Transverse colon (tissue), 4 donors: ENCODE results near the gene FAM135A. TPM values are rescaled to one million over a fixed set of nuclear protein-coding genes. Genes with fewer than 3 reads are reported as not detected.

Source experiments
- DNase-seq: peaks from one replicate; pipeline ENCODE4 v3.0.0-alpha.2; 2019
- H3K27ac ChIP-seq, 4 donors: fragments of 200-600 bp; sonication (generic); 2 replicates each; pipeline ENCODE4 v1.5.1; 2016 to 2018; ENCODE audit warnings: inconsistent platforms in 4 of 4
- H3K27me3 ChIP-seq: fragments of 200-600 bp; sonication (generic); 2 replicates; pipeline ENCODE4 v1.5.1; 2017; ENCODE audit warnings: inconsistent platforms
- H3K36me3 ChIP-seq, 4 donors: fragments of 200-600 bp; sonication (generic); 2 replicates each; pipeline ENCODE4 v1.5.1; 2017 to 2019; ENCODE audit warnings: inconsistent platforms in 4 of 4
- H3K4me1 ChIP-seq, 4 donors: fragments of 200-600 bp; sonication (generic); 2 replicates each; pipeline ENCODE4 v1.5.1; 2017 to 2020; ENCODE audit warnings: inconsistent platforms in 4 of 4
- H3K4me3 ChIP-seq, 4 donors: fragments of 200-600 bp; sonication (generic); 1 replicate in 1 of 4; 2 replicates in 3 of 4; pipeline versions ENCODE4 v1.5.1 to v1.6.1; 2017 to 2019; ENCODE audit warnings: inconsistent platforms in 4 of 4
- H3K9me3 ChIP-seq, 2 donors: fragments of 200-600 bp; sonication (generic); 2 replicates each; pipeline ENCODE4 v1.5.1; 2017 to 2019; ENCODE audit warnings: inconsistent platforms in 2 of 2
- EP300 ChIP-seq: sonication (generic); formaldehyde crosslinking; IDR thresholded peaks from one replicate; pipeline ENCODE4 v1.6.1; 2017; ENCODE audit warnings: antibody characterized with exemption, low read depth
- POLR2A ChIP-seq: fragments of 450-650 bp; IDR thresholded peaks from one replicate; pipeline ENCODE4 v1.6.1; 2016; ENCODE audit warnings: antibody characterized with exemption, mild to moderate bottlenecking, moderate library complexity
- POLR2AphosphoS5 ChIP-seq, 3 donors: sonication (generic); formaldehyde crosslinking; IDR thresholded peaks; one replicate each; pipeline ENCODE4 v1.6.1; 2016; ENCODE audit warnings: antibody characterized with exemption in 3 of 3
- WGBS, 2 donors: methylation state at CpG; one replicate each; pipeline ENCODE4 v1.1.5; 2018; ENCODE audit warnings: low coverage in 1 of 2; 5-methylcytosine and 5-hydroxymethylcytosine counted together
- in situ Hi-C, 4 donors: fragments of 200-750 bp; cut with MboI; loops; one replicate each; pipeline versions ENCODE4 v1.15.0 to v1.15.1; 2017; ENCODE audit warnings: low sequenced_read_pairs in 3 of 4, low pct_ligation_motif_present in 1 of 4, low pct_unique_long_range_greater_than_20kb in 1 of 4
- intact Hi-C: fragments of 100-400 bp; cut with DNase I; formaldehyde crosslinking; loops from one replicate; pipeline ENCODE4 v1.15.1; 2023; ENCODE audit warnings: low total_unique reads
- total RNA-seq, 4 donors: library from RNA; depleted of rRNA; stranded (reverse); fragments of >200 nt; gene quantifications; one replicate each; pipeline ENCODE4 v1.1.0, GENCODE V29; 2016
- TF ChIP-seq, protein P1 (sequence below), 5 experiments: fragments of 200-600 bp in 3 of 5; fragments of 450-650 bp in 2 of 5; sonication (generic) in 3 of 5; IDR thresholded peaks; 1 replicate in 2 of 5; 2 replicates in 3 of 5; pipeline ENCODE4 v1.5.1; 2016 to 2017; ENCODE audit warnings: antibody characterized with exemption in 5 of 5, inconsistent platforms in 3 of 5, mild to moderate bottlenecking in 2 of 5, moderate library complexity in 1 of 5

FAM135A gene
- total RNA-seq, 4 donors from 2014 or later: 38.9 to 115 (median 65.7) TPM

DNA sequence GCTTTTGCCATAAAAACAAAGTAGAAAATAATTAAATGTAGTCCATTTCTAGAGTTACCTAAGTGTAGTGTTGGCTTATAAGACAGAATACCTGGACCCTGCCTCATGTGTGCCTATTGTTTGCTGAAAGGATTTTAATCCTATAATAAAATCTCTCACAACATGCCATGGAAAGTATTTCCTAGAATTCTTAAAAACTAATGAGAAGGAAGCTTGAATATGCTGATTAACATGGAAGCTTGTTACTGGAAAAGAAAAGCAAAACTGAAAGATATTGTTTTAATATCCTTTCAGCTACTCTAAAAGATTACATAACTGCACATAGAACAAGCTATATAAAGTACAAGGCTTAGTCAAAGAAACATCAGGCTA, 18.0 kb upstream of the FAM135A start:
- no peak for DNase-seq
- Histone ChIP-seq H3K9me3 (no peaks in the 10 kb centered on the region), H3K4me1 (peaks cover 0 to 60% (median 37%) of the 10 kb centered on the region in 4 donors), H3K27ac (no peak overlapping the region), H3K4me3 (no peak overlapping the region), H3K27me3 (no peaks in the 10 kb centered on the region), H3K36me3 (no peaks in the 10 kb centered on the region)
- intact Hi-C loops: no loop called here
- in situ Hi-C loops: no loop called here
- TF ChIP-seq EP300 (no peak), POLR2AphosphoS5 (IDR thresholded peaks at IDR 0.05) (no peak), POLR2A (no peak)
- TF ChIP-seq, protein P1, sequence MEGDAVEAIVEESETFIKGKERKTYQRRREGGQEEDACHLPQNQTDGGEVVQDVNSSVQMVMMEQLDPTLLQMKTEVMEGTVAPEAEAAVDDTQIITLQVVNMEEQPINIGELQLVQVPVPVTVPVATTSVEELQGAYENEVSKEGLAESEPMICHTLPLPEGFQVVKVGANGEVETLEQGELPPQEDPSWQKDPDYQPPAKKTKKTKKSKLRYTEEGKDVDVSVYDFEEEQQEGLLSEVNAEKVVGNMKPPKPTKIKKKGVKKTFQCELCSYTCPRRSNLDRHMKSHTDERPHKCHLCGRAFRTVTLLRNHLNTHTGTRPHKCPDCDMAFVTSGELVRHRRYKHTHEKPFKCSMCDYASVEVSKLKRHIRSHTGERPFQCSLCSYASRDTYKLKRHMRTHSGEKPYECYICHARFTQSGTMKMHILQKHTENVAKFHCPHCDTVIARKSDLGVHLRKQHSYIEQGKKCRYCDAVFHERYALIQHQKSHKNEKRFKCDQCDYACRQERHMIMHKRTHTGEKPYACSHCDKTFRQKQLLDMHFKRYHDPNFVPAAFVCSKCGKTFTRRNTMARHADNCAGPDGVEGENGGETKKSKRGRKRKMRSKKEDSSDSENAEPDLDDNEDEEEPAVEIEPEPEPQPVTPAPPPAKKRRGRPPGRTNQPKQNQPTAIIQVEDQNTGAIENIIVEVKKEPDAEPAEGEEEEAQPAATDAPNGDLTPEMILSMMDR (IDR thresholded peaks at IDR 0.05): no peak

DNA sequence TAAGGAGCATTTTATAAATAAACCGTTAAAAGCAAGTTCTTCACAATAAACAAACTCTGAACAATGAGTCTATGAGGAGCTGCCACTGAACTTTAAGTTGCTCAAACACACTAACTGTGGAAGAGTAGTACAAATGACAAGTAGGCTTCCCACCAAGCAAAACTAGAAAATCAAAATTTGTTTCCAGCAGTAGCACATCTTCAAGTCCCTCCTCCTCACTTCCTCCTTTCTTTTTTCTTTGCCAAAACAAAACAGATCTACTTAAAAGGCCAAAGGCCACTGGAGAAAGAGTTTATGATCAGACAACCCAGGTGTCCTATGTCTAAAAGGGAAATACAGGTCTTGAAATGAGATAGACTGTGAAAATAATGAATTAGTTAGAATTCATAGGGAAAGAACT, 17.1 kb upstream of the FAM135A start:
- H3K4me1 ChIP-seq: peaks cover 0 to 62% (median 38%) of the 10 kb centered on the region in 4 donors
- H3K27me3 ChIP-seq: no peaks in the 10 kb centered on the region
- H3K36me3 ChIP-seq: no peaks in the 10 kb centered on the region
- H3K4me3 ChIP-seq: no peak overlapping the region
- no peak for DNase-seq
- intact Hi-C loops (no loop called here), in situ Hi-C loops (no loop called here)
- no peaks in the 10 kb centered on the region for H3K9me3 ChIP-seq
- TF ChIP-seq POLR2AphosphoS5 (IDR thresholded peaks at IDR 0.05) (no peak), POLR2A (no peak)
- 29 to 48% methylated on average over 1 of the region's 1 CpG for WGBS, 2 donors
- H3K27ac ChIP-seq: peak overlapping the region; percentile 71 to 82 (median 80)

GRCh38 chr6:70396796-70397729, 16.2 kb upstream of the FAM135A start:
- H3K9me3 ChIP-seq: no peaks in the 10 kb centered on the region
- no peak for DNase-seq
- peaks cover 0 to 55% (median 33%) of the 10 kb centered on the region in 4 donors for H3K4me1 ChIP-seq
- intact Hi-C loops (no loop called here), in situ Hi-C loops (no loop called here)
- 60 to 62% methylated on average over 5 to 10 of the region's 10 CpGs for WGBS, 2 donors
- TF ChIP-seq POLR2A (no peak), EP300 (no peak), POLR2AphosphoS5 (IDR thresholded peaks at IDR 0.05) (no peak)
- TF ChIP-seq, protein P1 (IDR thresholded peaks at IDR 0.05): no peak
- peak overlapping the region; percentile 71 to 82 (median 80) for H3K27ac ChIP-seq
- no peaks in the 10 kb centered on the region for H3K27me3 ChIP-seq
- no peak overlapping the region for H3K4me3 ChIP-seq
- no peaks in the 10 kb centered on the region for H3K36me3 ChIP-seq

GRCh38 chr6:70398783-70399728, 14.3 kb upstream of the FAM135A start:
- H3K4me3 ChIP-seq: peak overlapping the region in 2 of 4 donors; percentile 13 to 23
- peaks cover 0 to 43% (median 28%) of the 10 kb centered on the region in 4 donors for H3K4me1 ChIP-seq
- no peaks in the 10 kb centered on the region for H3K36me3 ChIP-seq
- no peaks in the 10 kb centered on the region for H3K9me3 ChIP-seq
- intact Hi-C loops: no loop called here
- peak overlapping the region; percentile 71 to 82 (median 80) for H3K27ac ChIP-seq
- in situ Hi-C loops: no loop called here
- no peaks in the 10 kb centered on the region for H3K27me3 ChIP-seq
- 21 to 41% methylated on average over 6 to 7 of the region's 7 CpGs for WGBS, 2 donors
- peak; percentile 87 for TF ChIP-seq POLR2A
- peak; percentile 64 to 92 (median 90) for TF ChIP-seq POLR2AphosphoS5 (IDR thresholded peaks at IDR 0.05)
- TF ChIP-seq, protein P1 (IDR thresholded peaks at IDR 0.05): no peak
- DNase-seq: peak; percentile 73
